Measurements from ENCODE around the gene TPCN2. TPM values are rescaled to one million over a fixed set of nuclear protein-coding genes. Genes with fewer than 3 reads are reported as not detected.

Gene TPCN2
- total RNA-seq, 1 donor from 2014 or later, result 7.9 TPM

GRCh38 chr11:69034123-69034867 is 14.4 kb upstream of the TPCN2 start:
- DNase-seq (no peak), ATAC-seq (no peak)
- intact Hi-C loops (cut with micrococcal nuclease), result no loop called here

- peak; percentile 58 for ATAC-seq
- intact Hi-C loops (cut with micrococcal nuclease), result no loop called here
- DNase-seq, result peak; percentile 57
These were observed 13.4 kb upstream of the TPCN2 start for GRCh38 chr11:69035150-69035945.

DNA sequence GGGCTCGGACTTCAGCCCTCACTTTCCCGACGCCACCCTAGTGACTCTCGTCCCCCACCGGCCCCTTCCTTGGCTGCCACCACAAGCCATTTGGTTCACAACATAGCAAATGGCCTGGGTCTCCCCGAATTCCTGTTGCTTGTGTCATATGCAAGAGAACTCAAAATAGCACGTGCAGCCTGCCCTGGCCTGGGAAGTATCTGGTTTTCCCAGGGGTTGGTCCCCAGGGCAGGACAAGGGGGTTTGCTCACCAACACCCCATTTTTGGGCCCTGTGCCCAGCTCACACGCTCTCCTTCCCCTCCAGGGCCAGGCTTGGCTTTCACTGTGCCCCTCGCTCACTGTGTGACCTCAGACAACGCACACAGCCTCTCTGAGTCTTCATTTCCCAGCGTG is 12.8 kb upstream of the TPCN2 start:
- ATAC-seq, result peak; percentile 36

DNA sequence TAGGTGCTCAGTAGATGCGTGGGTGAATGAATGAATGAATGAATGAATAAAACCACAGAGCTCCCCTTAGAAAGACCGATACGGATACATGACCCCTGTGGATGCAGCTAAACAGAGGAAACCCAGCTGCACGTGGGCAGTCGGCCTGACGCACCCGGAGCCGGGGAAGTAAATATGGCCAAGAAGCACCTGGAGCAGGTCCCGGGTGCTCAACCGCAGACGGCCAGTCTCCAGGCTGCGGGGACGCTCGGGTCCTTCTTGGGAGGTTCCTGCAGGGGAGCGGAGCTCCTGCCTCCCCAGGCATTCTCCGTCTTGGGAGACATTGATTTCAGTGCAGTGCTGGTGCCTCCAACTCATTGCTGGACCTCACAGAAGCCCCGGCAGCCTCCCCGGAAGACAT is 11.7 kb upstream of the TPCN2 start:
- intact Hi-C loops (cut with micrococcal nuclease), result no loop called here

More for the DNA sequence above, 12.8 kb upstream of the TPCN2 start:
- no peak for DNase-seq
- intact Hi-C loops (cut with micrococcal nuclease), result no loop called here

GRCh38 chr11:69037544-69037943 is 11.2 kb upstream of the TPCN2 start:
- DNase-seq (no peak), ATAC-seq (no peak)
- intact Hi-C loops (cut with micrococcal nuclease), result no loop called here

More for the DNA sequence above, 11.7 kb upstream of the TPCN2 start:
- ATAC-seq (no peak), DNase-seq (no peak)

GRCh38 chr11:69039501-69039900 is 9.2 kb upstream of the TPCN2 start:
- no peak for DNase-seq
- intact Hi-C loops (cut with micrococcal nuclease), result no loop called here
- ATAC-seq, result no peak

DNA sequence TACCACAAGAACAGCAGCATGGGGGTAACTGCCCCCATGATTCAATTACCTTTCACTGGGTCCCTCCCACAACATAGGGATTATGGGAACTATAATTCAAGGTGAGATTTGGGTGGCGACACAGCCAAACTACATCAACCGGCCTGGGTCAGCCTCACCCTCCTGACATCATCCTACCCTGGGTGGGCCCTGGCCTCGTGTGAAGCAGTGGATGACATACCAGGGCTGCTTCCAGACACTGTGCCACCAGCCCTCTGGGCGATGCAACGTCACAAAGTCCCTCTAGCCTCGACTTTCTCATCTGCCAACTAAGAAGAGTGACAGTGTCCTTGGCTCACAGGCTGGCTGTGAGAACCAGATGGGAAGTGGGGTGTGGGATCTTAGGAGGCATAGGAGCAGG is 8.7 kb upstream of the TPCN2 start:
- ATAC-seq, result no peak
- intact Hi-C loops (cut with micrococcal nuclease), result no loop called here
- no peak for DNase-seq

DNA sequence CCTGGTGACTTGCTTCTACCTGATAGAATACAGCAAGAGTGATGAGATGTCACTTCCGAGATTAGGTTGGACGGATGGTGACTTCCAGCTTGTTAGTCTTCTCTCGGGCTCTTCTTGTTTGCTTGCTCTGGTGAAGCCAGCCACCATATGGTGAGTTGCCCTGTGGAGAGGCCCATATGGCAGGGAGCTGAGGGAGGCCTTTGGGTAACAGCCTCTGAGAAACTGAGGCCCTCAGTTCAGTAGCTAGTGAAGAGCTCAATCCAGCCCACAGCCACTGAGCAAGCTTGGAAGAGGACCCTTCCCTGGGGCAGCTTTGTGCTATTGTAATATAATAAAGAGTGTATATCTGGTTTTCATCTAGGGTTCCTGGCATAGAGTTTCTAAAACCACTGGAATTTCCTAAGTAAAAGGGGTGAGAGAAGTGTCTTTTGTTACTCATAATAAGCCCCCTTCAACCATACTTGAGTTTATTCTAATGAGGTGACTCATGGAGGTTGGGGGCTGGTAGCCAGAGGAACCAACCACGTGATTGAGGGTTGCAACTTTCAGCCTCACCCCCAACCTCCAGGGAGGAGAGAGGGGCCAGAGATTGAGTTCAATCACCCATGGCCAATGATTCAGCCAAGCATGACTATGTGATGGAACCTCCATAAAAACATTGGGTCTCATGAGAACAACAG is 8.0 kb upstream of the TPCN2 start:
- ATAC-seq (no peak), DNase-seq (no peak)
- intact Hi-C loops (cut with micrococcal nuclease), result no loop called here

- ATAC-seq (peak; percentile 58), DNase-seq (no peak)
- intact Hi-C loops (cut with micrococcal nuclease), result no loop called here
These were observed 7.2 kb upstream of the TPCN2 start for GRCh38 chr11:69041516-69041915.

- peak; percentile 87 for DNase-seq
- ATAC-seq, result peak; percentile 79
- intact Hi-C loops (cut with micrococcal nuclease), result no loop called here
These were observed 4.4 kb upstream of the TPCN2 start for GRCh38 chr11:69044111-69045013.

GRCh38 chr11:69048031-69048693 is 570 bp upstream of the TPCN2 start:
- intact Hi-C loops (cut with micrococcal nuclease), result no loop called here
- no peak for ATAC-seq
- no peak for DNase-seq

DNA sequence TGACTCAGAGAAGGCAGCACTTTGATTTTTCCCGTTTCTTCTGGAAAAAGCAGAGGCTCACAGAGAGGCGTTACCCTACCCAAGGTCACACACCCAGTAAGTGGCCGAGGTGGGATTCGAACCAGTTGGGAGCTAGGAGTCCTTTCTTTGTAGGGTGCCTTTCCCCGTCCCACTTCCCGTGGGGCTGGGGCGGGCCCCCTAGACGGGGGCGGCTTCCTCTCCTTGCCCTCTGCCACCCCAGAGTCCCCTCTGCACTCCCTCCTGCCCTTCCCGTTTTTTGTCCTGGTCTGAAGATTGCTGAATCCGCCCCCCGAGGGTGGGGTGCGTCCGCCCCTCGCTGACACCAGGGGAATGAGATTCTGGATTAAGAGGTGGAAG is 747 bp downstream of the TPCN2 start:
- ATAC-seq (peak; percentile 1), DNase-seq (no peak)
- intact Hi-C loops (cut with micrococcal nuclease), result no loop called here

DNA sequence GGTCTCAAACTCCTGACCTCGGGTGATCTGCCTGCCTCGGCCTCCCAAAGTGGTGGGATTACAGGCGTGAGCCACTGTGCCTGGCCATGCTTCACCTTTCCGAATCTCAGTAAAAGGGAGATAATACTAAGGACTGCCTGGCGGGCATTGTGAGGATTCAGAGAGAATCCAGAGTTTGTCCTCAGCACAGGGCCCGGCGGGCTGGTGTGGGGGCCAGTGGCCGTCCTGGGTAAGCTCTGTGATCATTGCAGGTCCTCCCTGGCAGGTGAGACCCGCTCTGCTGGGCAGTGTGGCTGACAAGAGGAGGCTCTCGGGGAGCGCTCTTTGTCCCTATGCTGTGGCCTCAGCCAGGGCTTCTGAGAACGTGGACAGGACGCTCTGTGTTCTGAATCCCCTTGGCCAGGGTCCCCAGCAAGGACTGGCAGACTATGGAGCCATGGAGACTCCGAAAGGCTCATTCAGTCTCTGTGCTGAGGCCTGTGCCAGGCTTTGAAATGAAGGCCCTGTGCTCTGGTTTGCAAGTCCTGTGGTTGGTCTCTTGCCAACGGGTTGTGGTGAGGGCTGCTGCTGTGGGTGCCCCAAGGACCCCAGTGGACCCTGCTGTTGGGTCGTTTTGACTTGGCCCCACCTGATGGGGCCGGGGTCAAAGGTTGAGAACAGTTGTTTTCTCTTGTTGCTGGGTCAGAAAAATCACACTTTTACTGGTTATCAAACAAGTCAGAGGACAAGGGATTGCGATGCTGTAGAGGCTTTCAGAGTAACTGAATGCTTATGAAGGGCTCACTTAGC is 2.1 kb downstream of the TPCN2 start:
- DNase-seq (no peak), ATAC-seq (no peak)
- intact Hi-C loops (cut with micrococcal nuclease), result no loop called here

- DNase-seq (peak; percentile 54), ATAC-seq (peak; percentile 30)
- intact Hi-C loops (cut with micrococcal nuclease), result no loop called here
These were observed 2.9 kb downstream of the TPCN2 start for GRCh38 chr11:69051381-69052342.

- intact Hi-C loops (cut with micrococcal nuclease), result no loop called here
- ATAC-seq (no peak), DNase-seq (no peak)
These were observed 3.8 kb downstream of the TPCN2 start for GRCh38 chr11:69052343-69053168.

GRCh38 chr11:69053169-69053477 is 4.4 kb downstream of the TPCN2 start:
- ATAC-seq (no peak), DNase-seq (no peak)
- intact Hi-C loops (cut with micrococcal nuclease), result no loop called here
